IPS DF 4.7 (cell line): ENCODE data around the gene CHTF18.

ENCODE experiments used
- DNase-seq: peaks from one replicate; pipeline ENCODE4 v3.0.0-alpha.2; 2013; ENCODE audit warnings: low spot score; ENCODE audit errors: extremely low read depth

Gene CHTF18

GRCh38 chr16:760065-760464 lies 28.4 kb upstream of the CHTF18 start:
- DNase-seq, result no peak

- no peak for DNase-seq
Measured at GRCh38 chr16:760545-761343, 27.7 kb upstream of the CHTF18 start, which contains the start of gene MSLN. TSS of gene MSLN (plus strand) at chr16:760734. CDS start at chr16:762681, 1,947 bp downstream.

GRCh38 chr16:761625-762513 lies 26.6 kb upstream of the CHTF18 start:
- no peak for DNase-seq

- no peak for DNase-seq
Measured at GRCh38 chr16:762595-763268, 25.7 kb upstream of the CHTF18 start.

- no peak for DNase-seq
Measured at GRCh38 chr16:763369-764183, 24.8 kb upstream of the CHTF18 start.

GRCh38 chr16:764184-764750 lies 24.2 kb upstream of the CHTF18 start:
- no peak for DNase-seq

GRCh38 chr16:764848-765487 lies 23.5 kb upstream of the CHTF18 start:
- DNase-seq, result no peak

- no peak for DNase-seq
Measured at GRCh38 chr16:765488-765865, 22.9 kb upstream of the CHTF18 start.

- no peak for DNase-seq
Measured at GRCh38 chr16:766008-766819, 22.2 kb upstream of the CHTF18 start.

GRCh38 chr16:766820-767640 lies 21.4 kb upstream of the CHTF18 start:
- no peak for DNase-seq

GRCh38 chr16:767743-768235 lies 20.6 kb upstream of the CHTF18 start:
- DNase-seq, result no peak

- no peak for DNase-seq
Measured at GRCh38 chr16:768428-768827, 20.0 kb upstream of the CHTF18 start.

GRCh38 chr16:769184-769784 lies 19.1 kb upstream of the CHTF18 start:
- DNase-seq, result no peak

- no peak for DNase-seq
Measured at GRCh38 chr16:769934-770333, 18.5 kb upstream of the CHTF18 start.

GRCh38 chr16:770411-770810 lies 18.0 kb upstream of the CHTF18 start:
- DNase-seq, result no peak

GRCh38 chr16:772959-773358 lies 15.5 kb upstream of the CHTF18 start:
- no peak for DNase-seq

GRCh38 chr16:774086-775001 lies 14.1 kb upstream of the CHTF18 start:
- no peak for DNase-seq
